GM21390 (cell line): Measurements from ENCODE around the gene NADSYN1.

Source experiments
- ATAC-seq: cut with Tn5 transposase; IDR thresholded peaks from one replicate; pipeline ENCODE4 v1.9.1; 2021; ENCODE audit not compliant: unreplicated experiment

Gene NADSYN1

GRCh38 chr11:71472357-71472885 lies 19.4 kb downstream of the NADSYN1 start:
- ATAC-seq, result no peak

- no peak for ATAC-seq
These were observed 20.2 kb downstream of the NADSYN1 start for GRCh38 chr11:71472941-71473792.

DNA sequence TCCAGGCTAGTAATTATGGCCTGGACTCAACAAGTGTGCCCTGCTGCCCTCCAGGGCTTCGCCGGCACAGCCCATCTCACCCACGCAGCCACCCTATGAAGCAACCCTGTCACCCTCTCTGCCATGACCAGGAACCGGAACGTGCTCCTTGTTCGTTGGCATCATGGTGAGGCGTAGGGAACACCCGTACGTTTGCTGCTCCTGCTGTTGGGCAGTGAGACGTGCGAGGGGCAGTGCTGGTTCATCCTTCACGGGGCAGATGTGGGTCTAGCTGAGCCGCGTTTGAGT lies 20.7 kb downstream of the NADSYN1 start:
- ATAC-seq, result no peak

DNA sequence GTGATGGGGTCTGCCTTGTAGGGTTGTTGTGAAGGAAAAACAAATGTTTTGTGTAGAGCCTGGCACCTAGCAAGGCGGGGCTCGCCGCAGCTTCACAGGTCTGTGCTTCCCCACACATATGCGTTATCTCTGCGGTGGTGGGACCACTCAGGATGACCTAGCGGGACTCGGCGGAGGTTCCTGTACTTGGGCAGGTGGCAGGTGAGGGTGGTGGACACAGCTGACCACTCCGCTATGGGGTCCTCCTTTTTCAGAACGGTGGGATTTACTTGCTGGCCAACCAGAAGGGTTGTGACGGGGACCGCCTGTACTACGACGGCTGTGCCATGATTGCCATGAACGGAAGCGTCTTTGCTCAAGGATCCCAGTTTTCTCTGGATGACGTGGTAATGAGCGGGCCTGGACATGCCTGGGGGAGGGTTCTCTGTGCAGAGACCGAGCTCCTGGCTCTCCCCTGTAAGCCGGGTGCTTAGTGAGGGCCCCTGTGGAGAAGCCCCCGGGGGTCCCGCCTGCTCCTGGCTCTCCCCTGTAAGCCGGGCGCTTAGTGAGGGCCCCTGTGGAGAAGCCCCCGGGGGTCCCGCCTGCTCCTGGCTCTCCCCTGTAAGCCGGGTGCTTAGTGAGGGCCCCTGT lies 21.3 kb downstream of the NADSYN1 start:
- ATAC-seq, result no peak

DNA sequence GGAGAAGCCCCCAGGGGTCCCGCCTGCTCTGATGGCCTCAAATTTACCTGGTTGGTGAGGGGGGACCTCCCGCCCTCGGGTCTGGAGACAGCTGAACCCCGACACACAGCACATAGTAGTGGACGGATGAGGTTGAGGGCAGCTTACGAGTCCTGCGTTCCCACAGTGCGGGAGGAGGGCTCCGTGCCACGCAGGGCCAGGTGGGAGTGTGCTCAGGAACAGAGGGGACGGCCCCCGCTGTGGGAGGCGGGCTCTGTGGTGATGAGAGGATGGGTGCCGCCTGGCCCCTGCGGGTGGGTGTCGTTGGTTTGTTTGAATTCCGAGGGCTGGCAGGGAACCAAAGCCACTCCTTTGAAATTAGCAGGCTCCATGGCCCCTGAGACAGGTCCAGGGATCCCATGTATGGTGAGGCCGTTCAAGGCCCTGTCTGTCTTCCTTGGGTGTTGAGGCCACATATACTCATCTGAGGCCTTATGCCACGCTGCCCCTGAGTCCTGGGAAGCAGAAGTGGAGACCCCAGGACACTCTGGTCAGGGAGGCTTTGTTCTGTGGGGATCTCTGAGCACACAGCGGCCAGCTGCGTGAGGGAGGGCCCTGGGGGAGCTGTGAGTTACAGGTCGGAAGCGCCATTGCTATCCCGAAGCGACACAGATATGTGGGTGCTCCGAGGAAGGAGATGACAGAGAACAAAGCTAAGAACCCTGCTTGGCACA lies 21.9 kb downstream of the NADSYN1 start:
- no peak for ATAC-seq

DNA sequence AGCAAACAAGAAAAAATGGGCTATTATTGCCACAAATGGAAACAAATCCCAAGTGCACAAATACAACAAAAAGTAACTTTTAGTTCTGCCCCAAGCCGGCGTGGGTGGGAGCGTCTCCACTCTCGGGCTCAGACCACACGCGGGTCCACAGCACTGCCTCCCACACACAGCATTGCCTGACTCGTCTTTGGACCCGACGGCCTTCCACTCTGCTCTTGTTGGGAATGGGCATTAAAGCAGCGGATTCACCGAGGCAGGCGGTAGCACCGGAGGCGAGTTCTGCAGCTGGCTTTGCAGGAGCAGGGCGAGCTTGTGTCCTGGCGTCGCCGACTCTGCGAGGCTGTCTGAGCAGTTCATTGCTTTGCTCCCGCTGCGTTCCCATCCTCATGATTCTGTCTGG lies 23.0 kb downstream of the NADSYN1 start:
- no peak for ATAC-seq

DNA sequence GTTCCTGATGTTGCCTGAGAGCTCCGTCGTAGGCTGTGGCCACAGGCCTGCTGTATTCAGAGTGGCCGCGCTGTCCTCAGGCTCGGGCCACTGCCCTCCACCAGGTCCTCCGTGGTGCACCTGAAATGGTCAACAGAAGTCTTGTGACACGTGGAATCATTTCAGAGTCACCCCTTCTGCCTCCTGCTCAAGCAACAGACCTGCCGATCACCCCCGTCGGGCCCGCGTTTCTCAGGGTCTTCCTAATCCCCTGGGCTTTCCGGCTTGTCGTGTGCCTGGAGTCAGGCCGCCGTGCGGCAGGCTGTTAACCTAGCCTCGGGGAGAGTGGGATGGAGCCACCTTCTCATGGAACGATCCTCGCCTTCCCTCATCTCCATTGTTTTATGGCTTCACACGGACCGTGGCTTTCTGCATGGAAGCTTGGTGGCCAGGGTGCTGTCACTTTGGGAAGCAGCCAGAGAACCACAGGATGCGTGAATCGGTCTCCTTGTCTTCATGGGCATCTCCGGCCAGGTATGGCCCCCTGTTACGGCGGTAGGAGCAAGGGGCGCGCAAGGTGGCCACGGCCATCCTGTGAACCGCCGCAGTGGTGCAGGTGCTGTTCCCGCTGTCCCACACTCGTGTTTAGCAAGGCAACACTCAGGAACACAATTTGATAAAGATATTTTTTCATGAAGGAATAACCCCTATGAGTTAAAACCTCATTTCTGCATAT lies 24.1 kb downstream of the NADSYN1 start:
- no peak for ATAC-seq

GRCh38 chr11:71477641-71478527 lies 24.9 kb downstream of the NADSYN1 start:
- no peak for ATAC-seq

DNA sequence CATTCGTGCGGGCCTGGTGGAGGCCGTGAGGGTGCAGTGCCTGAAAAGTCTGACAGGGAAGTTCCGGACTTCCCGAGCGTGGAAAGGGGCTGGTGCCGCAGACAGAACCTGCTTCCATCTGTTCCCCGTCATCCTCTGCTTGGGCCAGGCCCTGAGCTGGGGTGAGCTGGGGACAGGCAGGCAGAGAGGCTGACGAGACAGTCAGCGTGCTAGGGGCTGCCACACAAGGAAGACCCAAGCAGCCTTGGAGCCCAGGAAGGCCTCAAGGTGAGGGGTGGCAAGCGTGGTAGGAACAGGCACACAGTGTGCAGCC lies 25.5 kb downstream of the NADSYN1 start:
- no peak for ATAC-seq

DNA sequence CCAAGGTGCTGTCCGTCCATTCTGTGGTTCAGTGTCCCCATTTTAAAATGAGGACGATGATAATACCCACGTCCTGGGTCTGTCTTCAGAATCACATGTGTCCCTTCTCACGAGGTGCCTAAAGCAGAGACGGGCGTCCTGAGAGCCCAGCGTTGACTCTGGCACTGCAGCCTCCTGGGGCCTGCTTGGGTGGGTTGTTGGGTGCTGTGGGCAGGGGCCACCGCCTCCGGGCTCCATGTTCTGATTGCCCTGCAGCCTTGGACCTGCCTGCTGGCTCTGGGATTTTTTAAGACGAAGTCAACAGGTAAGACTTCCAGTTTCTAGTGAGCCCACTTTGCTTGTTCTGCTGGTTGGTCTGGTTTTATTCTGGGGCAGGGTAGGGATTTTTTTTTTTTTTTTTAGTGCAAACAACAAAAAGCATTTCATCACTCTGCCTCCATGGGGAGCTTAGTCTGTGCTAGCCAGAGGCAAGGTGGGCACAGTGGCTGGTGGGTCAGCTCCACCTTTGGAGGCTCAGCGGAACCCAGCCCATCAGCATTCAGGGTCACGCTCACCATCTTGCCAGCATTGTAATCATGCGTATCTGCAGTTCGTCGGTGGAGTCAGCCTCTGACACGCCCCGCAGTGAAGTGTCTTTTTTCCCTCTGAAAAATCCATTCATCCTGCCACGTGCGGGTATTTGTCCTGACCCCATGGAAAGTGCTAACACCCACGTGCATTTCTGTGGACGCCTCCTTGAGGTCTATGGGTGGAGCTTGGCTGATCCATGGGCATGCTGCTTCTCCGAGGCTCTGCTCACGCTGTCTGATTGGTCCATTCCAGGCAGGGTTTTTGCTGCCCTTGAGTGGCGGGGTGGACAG lies 28.3 kb downstream of the NADSYN1 start:
- ATAC-seq, result no peak

DNA sequence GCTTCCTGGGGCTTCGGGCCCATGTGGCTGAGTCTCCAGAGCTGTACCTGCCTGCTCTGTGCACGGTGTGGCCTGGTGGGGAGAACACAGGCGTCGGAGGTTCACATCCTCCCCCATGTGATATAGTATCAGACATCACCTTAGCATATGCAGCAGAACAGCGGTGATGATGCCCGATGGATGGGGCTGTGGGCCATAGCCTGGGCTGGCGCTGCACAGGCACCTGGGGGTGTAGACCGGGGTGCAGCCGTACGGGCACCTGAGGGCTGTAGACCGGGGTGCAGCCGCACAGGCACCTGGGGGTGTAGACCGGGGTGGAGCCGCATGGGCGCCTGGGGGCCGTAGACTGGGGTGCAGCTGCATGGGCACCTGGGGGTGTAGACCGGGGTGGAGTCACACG lies 29.2 kb downstream of the NADSYN1 start:
- no peak for ATAC-seq

GRCh38 chr11:71482746-71483364 lies 29.9 kb downstream of the NADSYN1 start:
- ATAC-seq, result no peak

GRCh38 chr11:71483692-71484091 lies 30.7 kb downstream of the NADSYN1 start:
- no peak for ATAC-seq

DNA sequence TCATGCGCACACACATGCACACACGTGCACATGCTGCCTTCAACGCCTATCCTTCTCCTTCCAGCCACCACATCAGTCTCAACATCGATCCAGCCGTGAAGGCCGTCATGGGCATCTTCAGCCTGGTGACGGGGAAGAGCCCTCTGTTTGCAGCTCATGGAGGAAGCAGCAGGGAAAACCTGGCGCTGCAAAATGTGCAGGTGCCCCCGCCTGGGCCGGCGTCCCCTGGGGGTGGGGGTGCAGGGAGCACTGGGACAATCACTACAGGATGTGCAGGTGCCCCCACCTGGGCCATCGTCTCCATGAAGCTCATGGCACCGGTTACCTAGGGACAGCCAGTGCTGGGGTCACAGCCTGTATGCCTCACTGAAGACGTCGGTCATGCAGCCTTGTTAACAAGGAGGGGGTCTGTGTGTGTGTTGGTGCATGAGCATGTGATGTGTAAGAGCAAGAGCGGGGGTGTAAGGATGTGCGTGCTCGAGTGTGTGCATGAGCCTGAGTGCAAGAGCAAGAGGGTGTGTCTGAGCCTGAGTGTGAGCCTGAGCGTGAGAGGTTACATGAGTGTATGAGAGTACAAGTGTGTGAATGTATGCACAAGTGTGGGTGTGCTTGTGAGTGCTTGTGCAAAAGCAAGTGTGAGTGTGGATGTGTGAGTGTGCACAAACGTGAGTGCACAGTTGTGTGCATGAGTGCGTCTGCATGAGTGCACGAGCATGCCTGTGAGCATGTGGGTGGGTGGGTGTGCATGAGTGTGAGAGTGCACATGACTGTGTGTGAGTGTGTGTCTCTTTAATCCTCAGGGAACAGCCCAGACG lies 31.5 kb downstream of the NADSYN1 start:
- ATAC-seq, result no peak

GRCh38 chr11:71485063-71485399 lies 32.0 kb downstream of the NADSYN1 start:
- ATAC-seq, result no peak

- ATAC-seq, result no peak
These were observed 32.5 kb downstream of the NADSYN1 start for GRCh38 chr11:71485466-71485865.

DNA sequence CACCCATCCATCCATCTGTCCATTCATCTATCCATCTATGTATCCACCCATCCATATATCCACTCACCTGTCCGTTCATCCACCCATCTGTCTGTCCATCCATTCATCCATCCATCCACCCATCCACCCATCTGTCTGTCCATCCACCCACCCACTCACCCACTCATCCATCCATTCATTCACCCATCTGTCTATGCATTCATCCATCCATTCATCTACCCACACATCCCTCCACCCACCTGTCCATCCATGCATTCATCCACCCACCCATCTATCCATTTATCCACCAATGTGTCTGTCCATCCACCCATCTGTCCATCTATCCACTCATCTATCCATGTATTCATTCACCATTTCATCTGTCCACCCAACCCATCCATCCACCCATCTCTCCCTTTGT lies 33.3 kb downstream of the NADSYN1 start:
- ATAC-seq, result no peak

GRCh38 chr11:71488681-71489270 lies 35.8 kb downstream of the NADSYN1 start:
- ATAC-seq, result no peak
